HG02798 (cell line): ENCODE measurements around the gene RRP36.
"Not testable (repeated sequence)": the region's sequence is repeated elsewhere in the genome, so short reads cannot be mapped to it uniquely, and the experiment has no call there.

Source experiments
- ATAC-seq: cut with Tn5 transposase; IDR thresholded peaks from one replicate; pipeline ENCODE4 v1.9.1; 2021; ENCODE audit warnings: mild to moderate bottlenecking; ENCODE audit not compliant: unreplicated experiment, poor library complexity

RRP36 gene

DNA sequence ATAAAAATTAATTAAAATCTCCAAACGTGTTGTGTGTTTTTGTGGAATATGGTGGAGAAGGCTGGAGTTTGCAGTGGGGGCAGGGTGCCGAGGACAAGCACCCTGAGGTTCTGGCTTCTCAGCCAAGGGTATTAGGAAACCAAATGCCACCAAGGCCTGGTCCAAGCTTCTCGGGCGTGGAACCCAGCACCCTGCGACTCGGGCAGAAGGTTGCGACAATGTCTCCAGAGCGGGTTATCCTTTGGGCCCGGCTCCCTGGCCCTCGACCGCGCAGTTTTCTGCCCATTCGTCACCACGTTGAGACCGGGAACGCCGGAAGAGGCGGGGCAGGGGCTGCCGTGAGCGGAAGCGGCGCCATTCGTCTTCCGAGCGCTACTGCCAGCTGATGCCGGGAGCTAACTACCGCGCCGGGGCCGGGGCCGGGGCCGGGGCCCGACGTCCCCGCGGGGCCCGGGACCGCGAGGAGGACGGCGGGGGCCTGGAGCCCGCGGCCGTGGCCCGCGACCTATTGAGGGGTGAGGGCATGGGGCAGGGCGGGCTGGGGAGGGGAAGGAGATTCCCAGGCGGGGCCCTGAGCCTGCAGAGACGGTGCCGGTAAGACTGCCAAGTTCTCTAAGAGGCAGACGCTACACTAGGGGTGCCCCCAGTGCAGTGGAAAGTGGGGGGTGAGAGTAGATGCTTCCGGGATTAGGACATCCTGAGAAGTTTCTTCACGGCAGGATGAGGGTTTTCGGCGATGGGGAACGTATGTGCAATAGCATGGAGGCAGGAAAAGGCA lies at the start of gene RRP36:
RRP36 (plus strand) TSS at position 354 of the 778 bp plus-strand sequence; CDS start at position 386, 32 bp downstream.
- peak; percentile 82 for ATAC-seq

DNA sequence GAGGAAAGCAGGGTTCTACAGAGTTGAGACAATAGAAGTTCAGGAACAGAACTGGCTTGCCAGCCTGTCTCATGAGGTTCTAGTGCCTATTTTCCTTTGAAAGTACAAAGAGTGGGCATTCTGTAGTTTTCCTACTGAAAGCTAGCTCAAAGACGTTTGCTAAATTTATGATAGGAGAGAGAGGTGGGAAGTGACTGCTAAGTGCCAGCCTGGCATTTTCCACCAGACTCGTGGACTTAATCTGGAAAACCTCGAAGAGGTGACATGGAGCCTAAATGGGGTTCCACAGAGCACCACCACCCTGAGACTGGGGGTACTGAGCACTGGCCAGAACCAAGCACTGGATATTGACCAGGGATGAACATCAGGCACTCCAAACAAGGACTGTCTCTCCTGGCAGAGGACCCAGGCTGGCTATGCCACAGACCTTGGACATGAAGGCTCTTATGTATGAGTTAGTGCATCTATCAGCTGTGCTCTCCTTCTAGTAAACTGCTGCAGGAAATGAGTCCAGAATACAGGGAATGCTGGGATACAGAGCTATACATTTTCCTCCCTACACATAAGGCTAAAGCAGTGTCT lies 49.6 kb upstream of the RRP36 start:
- ATAC-seq, result no peak

DNA sequence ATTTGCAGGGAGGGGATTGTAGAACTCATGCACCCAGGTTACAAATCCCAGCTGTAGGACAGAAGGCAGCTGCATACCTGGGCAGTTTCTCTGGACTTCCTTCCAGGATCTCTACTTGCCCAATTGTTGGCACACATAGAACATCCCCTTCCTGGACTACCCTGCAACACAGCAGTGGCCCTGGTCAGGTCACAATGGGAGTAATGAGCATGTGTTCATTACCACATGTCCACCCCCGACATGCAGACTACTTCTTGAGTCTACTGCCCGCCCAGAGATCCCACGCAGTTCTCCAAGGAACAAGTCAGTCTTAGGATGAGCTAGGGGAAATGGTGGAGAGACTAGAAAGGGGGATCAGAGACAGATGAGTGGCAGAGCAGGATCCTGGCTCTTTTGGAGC lies 47.5 kb upstream of the RRP36 start:
- ATAC-seq, result no peak

DNA sequence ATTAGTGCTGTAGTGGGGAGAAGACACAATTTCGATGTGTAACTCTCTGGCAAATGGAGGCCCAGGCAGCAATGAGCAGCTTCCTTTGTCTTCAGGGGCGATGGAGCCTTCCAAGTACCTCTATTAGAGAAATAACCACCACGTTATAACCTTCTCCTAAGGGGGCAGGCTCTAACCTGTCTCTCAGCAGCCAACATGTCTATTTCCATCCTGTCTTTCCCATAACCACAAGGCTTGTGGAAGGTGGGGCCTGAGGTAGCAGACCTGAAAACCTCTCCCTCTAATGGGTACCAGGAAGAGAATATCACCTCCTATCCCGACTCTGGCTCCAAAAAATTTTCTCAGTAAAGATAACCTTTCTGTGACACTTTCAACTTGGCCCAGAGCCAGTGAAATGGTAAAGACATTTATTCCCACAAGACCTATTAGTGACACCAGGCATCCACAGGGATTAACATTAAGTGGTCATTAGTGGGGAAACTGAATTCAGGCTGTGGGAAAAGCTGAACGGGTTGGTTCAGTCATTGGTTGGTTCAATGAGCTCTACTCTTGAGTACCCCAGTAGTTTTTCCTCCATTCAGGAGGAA lies 46.4 kb upstream of the RRP36 start:
- no peak for ATAC-seq

GRCh38 chr6:42978487-42978838 lies 43.0 kb upstream of the RRP36 start:
- ATAC-seq, result peak; percentile 20

DNA sequence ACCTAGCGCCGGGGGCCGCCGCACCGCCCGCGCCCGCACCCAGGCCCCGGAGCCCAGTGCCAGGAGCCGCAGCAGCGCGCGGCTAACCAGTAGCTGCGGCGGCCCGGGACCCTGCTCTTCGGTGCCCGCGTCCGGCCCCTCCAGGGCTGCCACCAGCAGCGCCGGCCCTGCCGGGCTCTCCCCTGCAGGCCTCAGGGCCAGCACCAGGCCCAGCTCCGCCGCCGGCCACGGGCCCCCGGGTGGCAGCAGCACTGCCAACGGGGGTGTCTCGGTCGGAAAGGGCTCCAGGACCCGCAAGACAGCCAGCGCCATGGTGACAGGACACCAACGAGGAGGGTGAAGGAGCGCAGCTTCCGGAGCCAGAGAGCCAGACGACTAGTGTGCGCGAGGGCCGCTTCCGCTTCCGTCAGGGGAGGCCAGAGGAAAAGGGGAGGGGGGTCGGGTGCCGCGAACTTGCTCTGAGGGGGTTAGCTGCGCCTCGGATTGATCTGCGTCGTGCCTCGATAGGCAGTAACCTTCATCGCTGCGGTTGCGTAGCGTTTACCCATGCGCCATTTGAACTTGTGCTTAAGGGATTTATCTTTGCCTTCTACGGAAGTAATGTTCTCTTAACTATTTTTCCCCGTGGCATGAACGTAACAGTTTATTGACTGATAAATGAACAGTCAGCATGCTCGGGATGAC lies 42.4 kb upstream of the RRP36 start, which contains the start of gene PEX6:
PEX6 (minus strand) TSS at position 343 of the 684 bp plus-strand sequence; CDS start at position 312, 31 bp downstream.
- ATAC-seq, result peak; percentile 94

DNA sequence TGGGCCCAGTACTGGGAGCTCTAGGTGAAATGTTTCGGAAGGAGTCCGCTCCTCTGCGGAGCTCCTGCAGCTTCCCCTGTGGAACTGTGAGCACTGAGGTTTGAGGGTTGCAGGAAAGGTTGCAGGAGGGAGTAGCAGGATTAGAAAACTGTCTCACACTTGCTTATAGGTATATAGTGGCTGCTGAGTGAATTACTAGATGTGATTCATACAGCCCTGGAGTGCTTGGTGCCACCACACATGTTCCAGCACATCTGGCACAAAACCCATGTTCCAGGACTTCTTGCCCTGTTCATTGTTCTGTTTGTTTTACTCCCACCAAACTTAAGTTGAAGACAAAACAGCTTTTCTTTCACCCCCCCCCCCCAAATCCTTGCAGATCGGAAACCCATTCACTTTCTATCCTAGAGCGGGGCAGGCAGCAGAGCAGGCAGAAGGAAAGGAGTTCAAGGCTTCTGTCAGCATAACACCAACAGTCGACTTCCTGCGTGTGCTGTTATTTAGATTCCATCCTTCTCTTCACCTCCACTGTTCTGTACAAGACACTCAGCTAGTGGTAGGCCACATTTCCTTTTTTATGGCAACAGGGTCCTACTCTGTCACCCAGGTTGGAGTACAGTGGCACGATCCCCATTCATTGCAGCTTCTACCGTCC lies 41.8 kb upstream of the RRP36 start:
- ATAC-seq, result no peak

- no peak for ATAC-seq
Observed at GRCh38 chr6:42981836-42982235, 39.6 kb upstream of the RRP36 start.

DNA sequence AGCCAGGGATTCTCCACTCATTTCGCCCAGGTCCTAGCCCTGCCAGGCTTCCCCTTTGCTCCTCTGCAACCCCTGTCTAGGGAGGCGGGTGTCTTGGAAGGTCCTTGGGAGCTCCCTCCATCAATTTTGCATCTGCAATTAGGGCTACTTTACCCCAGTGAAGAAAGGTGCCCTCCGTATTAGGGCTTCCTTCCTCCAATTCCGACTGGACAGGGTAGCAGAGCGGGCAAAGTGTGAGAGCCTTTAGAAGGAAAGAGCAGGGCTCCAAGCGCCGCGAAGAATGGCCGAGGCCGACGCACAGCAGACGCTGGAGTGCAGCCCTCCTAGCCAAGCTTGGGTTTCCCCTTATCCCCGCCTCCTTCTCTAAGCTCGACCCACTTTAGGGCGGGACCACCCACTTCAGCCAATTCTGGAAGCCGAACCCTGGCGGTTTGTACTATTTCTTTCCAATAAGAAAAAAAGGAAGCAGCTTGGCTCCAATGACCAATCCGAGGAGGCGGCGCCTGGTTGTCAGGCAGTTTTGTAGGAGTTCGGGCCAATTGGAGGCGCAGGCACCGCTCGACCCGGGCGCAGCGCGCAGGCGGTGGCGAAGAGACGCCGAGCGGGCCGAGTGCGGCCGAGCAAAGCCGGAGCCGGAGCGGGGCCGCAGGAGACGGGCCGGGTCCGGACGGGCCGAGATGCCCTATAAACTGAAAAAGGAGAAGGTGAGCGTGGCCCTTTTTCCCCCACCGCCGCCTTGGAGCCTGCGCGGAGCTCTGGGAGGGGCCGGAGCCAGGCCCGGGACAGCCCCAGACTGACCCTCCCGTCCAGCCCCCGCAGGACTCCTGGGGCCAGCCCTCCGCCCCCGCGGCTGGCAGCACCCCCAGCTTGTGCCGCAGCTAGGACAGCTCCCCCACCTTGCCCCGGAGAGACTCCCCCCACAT lies 37.2 kb upstream of the RRP36 start, which contains the start of gene PPP2R5D:
PPP2R5D (plus strand) TSS at position 570 of the 923 bp plus-strand sequence; CDS start at position 678, 108 bp downstream.
- peak; percentile 94 for ATAC-seq

GRCh38 chr6:42984924-42985475 lies 36.4 kb upstream of the RRP36 start:
- no peak for ATAC-seq

DNA sequence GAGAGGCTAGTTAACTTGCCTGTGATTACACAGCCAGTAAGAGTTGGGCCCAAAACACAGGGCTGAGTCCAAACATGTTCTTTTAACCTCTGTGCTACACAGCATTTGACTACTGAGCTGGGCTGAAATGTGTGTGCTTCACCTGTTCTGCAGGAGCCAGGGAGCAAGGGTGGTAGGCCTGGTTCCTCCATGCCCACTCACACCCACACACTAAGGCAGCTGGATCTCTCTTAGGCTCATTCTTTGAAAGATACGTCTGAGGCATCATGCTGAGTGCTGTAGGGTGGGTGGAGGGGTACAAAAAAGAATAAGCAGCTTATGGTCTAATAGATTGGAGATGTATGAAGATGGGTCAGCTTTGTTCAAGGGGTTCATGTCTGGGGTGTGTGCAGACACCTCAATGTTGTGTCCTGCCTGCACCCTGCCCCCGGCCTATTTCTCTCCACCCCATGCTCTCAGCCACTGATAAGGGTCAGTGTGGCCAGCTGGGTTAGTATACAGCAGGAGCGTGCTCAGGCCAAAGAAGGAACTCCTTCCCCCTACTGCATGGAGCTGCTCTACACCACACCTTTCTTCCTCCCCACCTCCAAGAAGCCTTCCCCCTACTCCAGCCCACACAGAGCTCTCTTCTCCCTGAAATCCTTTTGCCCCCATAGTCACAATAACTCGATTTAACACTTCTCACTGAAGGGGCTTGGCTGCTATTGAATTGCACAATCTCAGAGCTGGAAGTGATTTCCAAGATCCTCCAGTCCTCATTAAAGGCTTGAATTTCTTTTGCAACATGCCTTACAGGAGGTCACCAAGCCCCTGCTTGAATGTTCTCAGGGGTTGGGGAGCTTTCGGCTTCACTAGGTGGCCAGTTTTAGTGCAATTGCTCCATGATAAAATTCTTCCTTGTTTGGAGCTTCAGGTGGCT lies 33.6 kb upstream of the RRP36 start:
- ATAC-seq, result no peak

GRCh38 chr6:42988486-42989020 lies 32.9 kb upstream of the RRP36 start:
- ATAC-seq, result no peak

- ATAC-seq, result no peak
Observed at GRCh38 chr6:42989923-42990322, 31.5 kb upstream of the RRP36 start.

- ATAC-seq, result no peak
Observed at GRCh38 chr6:42993445-42993844, 28.0 kb upstream of the RRP36 start.

DNA sequence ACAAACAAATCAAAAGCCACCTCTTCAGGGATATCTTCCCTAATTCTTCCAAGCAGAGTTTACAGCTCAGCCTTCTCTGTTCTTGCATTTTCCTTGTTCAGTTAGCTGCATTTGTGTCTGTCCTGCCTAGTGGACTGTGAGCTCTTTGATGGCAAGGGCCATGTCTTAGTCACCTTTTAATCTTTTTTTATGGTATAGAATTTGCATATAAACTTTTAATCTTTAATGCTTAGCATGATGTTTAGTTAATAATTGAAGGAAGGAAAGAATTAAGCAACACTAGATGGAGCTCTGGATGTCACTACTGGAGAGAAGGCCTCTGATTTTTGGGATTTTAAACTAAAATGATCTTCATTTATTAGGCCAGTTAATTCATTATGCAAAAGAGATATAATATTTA lies 24.9 kb upstream of the RRP36 start:
- ATAC-seq, result no peak

- ATAC-seq, result not testable (repeated sequence)
Observed at GRCh38 chr6:42998205-42998604, 23.2 kb upstream of the RRP36 start.

DNA sequence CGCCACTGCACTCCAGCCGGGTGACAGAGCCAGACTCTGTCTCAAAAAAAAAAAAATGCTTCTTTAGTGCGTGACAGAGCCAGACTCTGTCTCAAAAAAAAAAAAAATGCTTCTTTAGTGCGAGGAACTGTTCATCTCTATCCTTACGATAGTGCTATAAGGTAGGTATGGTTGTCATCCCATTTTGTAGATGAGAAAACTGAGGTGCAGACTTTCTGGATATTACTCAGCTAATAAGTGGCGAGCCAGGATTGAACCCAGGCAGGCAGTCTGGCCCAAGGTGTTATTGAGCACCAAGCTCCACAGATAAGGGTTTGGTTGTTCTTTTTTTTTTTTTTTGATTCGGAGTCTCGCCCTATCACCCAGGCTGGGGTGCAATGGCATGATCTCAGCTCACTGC lies 19.6 kb upstream of the RRP36 start:
- no peak for ATAC-seq

DNA sequence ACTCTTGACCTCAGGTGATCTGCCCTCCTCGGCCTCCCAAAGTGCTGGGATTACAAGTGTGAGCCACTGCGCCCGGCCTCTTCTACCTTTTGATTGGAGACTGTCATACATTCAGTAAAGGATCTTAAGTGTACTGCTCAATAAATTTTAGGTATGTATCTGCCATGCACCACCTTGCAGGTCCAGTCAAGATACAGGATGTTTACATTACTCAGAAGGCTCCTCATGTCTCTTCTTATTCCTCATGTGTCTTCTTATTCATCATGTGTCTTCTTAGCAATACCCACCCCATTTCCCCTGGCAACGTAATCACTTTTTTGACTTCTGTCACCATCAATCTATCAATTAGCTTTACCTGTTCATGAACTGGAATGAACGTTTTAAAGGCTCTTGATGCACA lies 15.6 kb upstream of the RRP36 start:
- ATAC-seq, result no peak
